GM19239 (cell line): ENCODE results near the gene KRTAP20-4.

Experiments
- DNase-seq: peaks from one replicate; pipeline ENCODE4 v3.0.0; 2011; ENCODE audit warnings: low spot score; ENCODE audit not compliant: insufficient read length
- FAIRE-seq: peaks from 2 replicates; lab custom pipeline; 2011; peaks lifted over from hg19 to GRCh38; lab: Jason Lieb, UNC

KRTAP20-4 gene

GRCh38 chr21:30642564-30642963 lies 22.1 kb downstream of the KRTAP20-4 start, which contains the start of gene KRTAP20-3:
Gene KRTAP20-3, plus strand, starts transcription at chr21:30642864.
- FAIRE-seq, result no peak

GRCh38 chr21:30646904-30647414 lies 26.5 kb downstream of the KRTAP20-4 start:
- FAIRE-seq (no peak), DNase-seq (no peak)

More at GRCh38 chr21:30642564-30642963, 22.1 kb downstream of the KRTAP20-4 start, which contains the start of gene KRTAP20-3:
- DNase-seq, result no peak

- no peak for FAIRE-seq
- DNase-seq, result no peak
These were observed 32.5 kb downstream of the KRTAP20-4 start for GRCh38 chr21:30652891-30653290.

GRCh38 chr21:30668776-30669175 lies 48.3 kb downstream of the KRTAP20-4 start:
- no peak for FAIRE-seq
- DNase-seq, result no peak
